ENCODE measurements around the gene RAPSN. TPM values are rescaled to one million over a fixed set of nuclear protein-coding genes. Genes with fewer than 3 reads are reported as not detected.
A peak's percentile ranks its signal among the peaks of the same experiment; 100 is the strongest.

Gene RAPSN
- polyA plus RNA-seq, 3 donors = 0.11 to 0.52 (median 0.19) TPM

DNA sequence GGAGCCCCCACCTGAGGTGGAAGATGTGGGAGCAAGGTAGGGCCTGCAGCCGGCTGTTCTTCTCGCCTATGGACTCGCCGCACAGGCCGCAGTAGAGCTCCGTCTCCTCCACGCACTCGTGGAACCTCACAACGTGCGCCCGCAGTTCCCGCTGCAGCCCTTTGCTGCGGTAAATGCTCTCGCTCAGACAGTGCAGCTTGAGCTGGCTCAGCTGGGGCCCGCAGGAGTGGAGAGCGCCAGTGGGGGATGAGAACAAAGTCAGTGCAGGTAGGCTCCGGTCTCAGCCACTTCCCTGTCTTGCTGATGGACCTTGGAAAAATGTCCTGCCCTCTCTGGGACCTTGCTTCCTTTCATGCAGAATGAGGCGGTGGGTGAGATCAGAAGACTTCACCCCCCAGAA, 10.2 kb downstream of the RAPSN start:
- no peak for DNase-seq (ENCODE audit: extremely low read depth in 1 of 11, low read depth in 9 of 11, low spot score in 4 of 11)

GRCh38 chr11:47437746-47438418, 11.1 kb downstream of the RAPSN start:
- no peak for DNase-seq (ENCODE audit: extremely low read depth in 1 of 11, low read depth in 9 of 11, low spot score in 4 of 11)

DNA sequence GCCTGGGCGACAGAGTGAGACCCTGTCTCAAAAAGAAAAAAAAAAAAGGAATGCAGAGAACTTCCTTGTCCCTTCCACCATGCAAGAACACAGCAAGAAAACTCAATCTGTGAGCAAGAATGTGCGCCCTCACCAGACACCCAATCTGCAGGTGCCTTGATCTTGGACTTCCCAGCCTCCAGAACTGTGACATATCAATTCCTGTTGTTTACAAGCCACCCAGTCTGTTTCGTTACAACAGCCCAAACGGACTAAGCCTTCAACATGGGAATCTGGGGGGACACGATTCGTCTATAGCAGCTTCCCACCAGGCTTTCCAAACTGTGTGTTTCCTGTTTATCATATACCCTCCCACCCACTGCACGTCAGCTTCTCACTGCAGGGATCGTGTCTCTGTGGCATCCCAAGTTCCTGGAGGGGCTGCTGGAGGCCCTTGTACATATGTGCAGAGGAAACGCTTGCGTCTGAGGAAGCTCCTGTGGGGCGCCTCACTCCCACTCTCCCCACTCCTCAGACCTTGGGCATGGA, 11.7 kb downstream of the RAPSN start:
- no peak for DNase-seq (ENCODE audit: extremely low read depth in 1 of 11, low read depth in 9 of 11, low spot score in 4 of 11)

DNA sequence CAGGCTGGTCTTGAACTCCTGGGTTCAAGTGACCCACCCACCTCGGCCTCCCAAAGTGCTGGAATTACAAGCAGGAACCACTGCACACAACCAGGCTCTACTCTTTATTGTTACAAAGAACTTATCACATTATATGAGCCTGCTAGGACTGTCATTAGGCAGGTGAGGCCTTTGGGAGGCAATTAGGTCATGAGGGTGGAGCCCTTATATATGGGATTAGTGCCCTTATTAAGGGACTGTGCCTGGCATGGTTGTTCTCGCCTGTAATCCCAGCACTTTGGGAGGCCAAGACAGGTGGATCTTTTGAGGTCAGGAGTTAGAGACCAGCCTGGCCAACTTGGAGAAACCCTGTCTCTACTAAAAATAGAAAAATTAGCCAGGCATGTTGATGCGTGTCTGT, 12.2 kb downstream of the RAPSN start:
- DNase-seq (ENCODE audit: extremely low read depth in 1 of 11, low read depth in 9 of 11, low spot score in 4 of 11) = no peak

GRCh38 chr11:47435687-47436086, 13.2 kb downstream of the RAPSN start:
- DNase-seq (ENCODE audit: extremely low read depth in 1 of 11, low read depth in 9 of 11, low spot score in 4 of 11) = no peak

DNA sequence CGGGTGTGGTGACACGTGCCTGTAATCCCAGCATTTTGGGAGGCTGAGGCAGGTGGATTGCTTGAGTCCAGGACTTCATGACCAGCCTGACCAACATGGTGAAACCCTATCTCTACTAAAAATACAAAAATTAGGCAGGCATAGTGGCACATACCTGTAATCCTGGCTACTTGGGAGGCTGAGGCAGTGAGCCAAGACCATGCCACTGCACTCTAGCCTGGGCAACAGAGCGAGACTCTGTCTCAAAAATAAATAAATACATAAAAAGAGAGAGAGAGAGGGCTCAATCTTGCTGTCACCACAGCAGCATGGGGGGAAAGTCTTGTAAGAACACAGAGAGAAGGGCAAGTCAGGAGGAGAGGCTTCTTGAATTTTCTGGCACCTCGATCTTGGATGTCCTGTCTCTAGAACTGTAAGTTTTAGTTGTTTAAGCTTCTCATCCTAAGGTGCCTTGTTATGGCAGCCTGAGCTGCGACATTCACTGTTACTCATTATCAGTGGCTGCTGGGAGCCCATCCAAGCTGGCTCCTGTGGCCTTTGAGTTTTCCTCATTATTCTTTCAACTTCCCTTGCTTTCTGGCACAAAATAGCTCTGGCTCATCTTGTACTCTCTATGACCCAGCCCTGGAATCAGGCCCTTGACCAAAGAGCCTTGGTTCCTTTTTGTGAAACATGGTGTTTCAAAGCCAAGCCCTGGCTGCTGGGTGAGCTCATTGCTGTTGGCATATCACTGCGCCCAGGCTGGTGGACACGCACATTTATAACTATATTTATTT, 14.7 kb downstream of the RAPSN start:
- DNase-seq (ENCODE audit: extremely low read depth in 1 of 11, low read depth in 9 of 11, low spot score in 4 of 11) = no peak

DNA sequence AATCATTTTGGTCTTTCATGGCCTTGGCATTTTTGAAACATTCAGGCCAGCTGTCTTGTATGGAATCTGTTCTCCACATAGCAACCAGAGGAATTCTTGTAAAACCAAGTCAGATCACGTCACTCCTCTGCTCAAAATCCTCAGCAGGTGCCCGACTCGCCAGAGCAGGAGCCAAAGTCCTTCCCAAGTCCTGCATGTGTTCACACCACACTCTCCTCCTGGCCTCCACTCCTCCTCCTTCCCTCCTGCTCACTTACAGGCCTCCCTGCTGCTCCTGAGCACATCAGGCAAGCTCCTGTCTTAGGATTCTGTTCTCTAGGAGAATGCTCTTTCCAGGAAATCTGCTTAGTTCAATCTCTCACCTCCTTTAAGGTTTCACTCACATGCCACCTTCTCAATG, 15.8 kb downstream of the RAPSN start:
- no peak for DNase-seq (ENCODE audit: extremely low read depth in 1 of 11, low read depth in 9 of 11, low spot score in 4 of 11)

GRCh38 chr11:47431356-47432083, 17.4 kb downstream of the RAPSN start:
- DNase-seq (ENCODE audit: extremely low read depth in 1 of 11, low read depth in 9 of 11, low spot score in 4 of 11) = no peak

DNA sequence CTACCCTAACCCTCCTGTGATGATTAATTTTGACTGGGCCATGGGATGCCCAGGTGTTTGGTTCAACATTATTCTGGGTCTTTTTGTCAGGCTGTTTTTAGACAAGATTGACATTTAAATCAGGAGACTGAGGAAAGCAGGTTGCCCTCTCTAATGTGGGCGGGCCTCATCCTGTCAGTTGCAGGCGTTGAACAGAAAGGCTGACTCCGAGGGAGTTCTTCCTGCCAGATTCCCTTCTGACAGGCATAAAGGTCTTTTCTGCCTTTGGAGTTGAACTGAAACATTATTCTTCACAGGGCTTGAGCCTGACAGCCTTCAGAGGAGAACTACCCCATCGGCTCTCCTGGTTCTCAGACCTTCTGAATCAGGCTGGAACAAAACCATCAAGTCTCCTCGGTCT, 18.4 kb downstream of the RAPSN start:
- no peak for DNase-seq (ENCODE audit: extremely low read depth in 1 of 11, low read depth in 9 of 11, low spot score in 4 of 11)

DNA sequence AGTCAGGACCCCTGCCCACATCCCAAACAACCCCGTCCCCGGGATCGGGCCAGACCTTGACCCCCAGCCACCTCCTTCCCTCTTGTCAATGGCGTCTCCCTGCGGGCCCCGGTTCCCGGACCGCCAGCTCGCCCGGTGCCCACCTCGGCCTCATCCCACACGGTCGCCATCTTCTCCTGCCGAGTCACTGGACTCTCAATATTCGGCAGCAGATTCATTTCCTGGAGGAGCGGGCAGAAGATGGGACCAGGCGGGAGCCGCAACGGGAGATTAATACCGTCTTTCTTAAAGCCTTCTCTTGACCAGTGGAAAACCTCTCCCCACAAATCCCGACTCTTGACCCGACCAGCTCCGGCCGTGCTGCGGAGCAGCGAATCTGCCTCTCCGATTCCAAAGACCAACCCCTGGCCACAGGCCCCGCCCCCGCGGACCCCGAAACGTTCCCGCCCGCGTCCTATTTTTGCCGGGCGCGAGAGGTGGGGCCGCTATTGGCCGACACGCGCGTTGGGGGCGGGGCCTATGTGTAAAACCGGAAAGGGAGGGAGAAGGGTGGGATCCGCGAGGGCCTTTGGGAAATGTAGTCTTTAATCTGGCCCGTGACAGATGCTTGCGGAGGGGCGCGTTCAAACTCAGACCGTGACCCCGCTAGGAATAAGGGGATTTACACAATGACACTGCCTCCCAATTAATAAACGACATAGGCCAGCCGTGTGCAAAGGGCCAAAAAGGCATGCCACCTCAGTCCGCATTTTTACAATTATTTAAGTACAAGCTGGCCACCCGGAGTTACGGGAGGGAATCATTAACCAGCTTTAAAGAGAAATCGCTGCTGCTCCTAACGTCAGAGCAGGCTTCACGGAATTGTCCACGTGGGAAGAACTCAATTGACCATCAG, 22.6 kb downstream of the RAPSN start, which contains the start of gene PSMC3:
PSMC3 (minus strand) TSS at position 378 of the 895 bp plus-strand sequence; CDS start at position 218, 160 bp downstream.
- DNase-seq (ENCODE audit: extremely low read depth in 1 of 11, low read depth in 9 of 11, low spot score in 4 of 11) = peak; percentile 88 to 98 (median 96)

DNA sequence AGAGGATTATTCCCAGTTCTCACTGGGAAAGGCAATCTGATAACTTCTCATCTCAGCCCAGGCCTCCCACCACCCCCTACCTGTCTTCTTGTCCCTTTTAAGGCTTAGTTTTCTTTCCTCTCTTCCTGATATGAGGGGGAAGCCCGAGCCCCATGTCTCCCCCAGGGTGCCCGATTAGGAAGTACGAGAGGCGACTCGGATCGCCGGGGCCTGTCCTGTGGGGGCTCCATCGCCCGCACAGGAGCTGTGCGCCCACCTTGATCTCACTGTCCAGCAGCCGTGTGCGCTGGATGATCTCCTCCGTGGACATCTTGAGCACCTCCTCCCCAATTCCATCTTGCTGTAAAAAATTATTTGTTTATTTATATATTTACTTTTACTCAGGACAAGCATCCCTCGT, 23.3 kb downstream of the RAPSN start:
- no peak for DNase-seq (ENCODE audit: extremely low read depth in 1 of 11, low read depth in 9 of 11, low spot score in 4 of 11)

GRCh38 chr11:47418454-47419259, 30.3 kb downstream of the RAPSN start:
- no peak for DNase-seq (ENCODE audit: extremely low read depth in 1 of 11, low read depth in 9 of 11, low spot score in 4 of 11)

DNA sequence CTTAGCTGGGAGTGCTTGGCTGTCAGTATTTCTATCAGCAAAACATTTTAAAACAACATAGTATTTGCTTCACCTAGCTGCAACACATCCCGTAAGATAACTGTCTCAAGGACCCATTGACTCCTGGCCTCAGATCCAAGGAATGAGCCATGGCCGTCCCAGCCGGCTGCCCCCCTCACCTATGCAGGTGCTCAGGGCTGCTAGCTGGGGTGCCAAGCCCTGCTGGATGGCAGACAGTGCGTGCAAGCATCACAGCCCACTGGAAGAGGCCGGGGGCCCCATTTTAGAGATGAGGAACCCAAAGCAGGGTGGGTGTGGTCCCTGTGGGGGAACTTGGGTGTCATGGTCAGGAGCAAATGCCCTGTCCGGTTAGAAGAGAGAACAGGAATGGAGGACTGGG, 31.2 kb downstream of the RAPSN start:
- DNase-seq (ENCODE audit: extremely low read depth in 1 of 11, low read depth in 9 of 11, low spot score in 4 of 11) = no peak

GRCh38 chr11:47415949-47416472, 32.9 kb downstream of the RAPSN start:
- no peak for DNase-seq (ENCODE audit: extremely low read depth in 1 of 11, low read depth in 9 of 11, low spot score in 4 of 11)

GRCh38 chr11:47415091-47415854, 33.7 kb downstream of the RAPSN start:
- DNase-seq (ENCODE audit: extremely low read depth in 1 of 11, low read depth in 9 of 11, low spot score in 4 of 11) = no peak

- no peak for DNase-seq (ENCODE audit: extremely low read depth in 1 of 11, low read depth in 9 of 11, low spot score in 4 of 11)
Observed at GRCh38 chr11:47414685-47415070, 34.3 kb downstream of the RAPSN start.
